ENCODE data around the gene PRKAR1B.

The PRKAR1B gene

DNA sequence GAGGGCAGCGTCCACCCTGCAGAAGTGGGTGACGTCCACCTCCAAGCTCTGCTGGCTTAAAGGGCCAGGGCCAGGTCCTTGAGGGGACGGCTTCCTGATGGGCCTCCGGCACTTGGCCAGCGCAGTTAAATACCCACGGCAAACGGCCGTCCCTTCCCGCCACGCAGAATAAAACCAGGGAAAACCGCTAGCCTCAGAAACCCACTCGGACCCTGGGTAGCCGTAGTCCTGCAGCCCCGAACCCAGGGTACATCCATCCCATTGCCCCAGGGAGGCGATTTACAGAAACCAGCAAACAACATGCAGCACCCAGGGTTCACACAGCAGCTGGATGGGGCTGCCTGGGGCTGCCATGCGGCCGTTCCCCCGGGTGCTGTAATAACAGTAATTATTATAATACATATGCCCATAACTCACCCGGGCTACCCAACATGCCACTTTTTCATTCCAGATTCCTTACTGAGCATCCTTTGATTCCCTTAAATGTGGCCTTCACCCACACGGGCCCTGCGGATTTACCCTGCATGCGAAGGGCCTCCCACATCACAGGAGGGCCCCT is 126.0 kb downstream of the PRKAR1B start:
- peak in 2 of 3 experiments; percentile 29 to 60 for DNase-seq

DNA sequence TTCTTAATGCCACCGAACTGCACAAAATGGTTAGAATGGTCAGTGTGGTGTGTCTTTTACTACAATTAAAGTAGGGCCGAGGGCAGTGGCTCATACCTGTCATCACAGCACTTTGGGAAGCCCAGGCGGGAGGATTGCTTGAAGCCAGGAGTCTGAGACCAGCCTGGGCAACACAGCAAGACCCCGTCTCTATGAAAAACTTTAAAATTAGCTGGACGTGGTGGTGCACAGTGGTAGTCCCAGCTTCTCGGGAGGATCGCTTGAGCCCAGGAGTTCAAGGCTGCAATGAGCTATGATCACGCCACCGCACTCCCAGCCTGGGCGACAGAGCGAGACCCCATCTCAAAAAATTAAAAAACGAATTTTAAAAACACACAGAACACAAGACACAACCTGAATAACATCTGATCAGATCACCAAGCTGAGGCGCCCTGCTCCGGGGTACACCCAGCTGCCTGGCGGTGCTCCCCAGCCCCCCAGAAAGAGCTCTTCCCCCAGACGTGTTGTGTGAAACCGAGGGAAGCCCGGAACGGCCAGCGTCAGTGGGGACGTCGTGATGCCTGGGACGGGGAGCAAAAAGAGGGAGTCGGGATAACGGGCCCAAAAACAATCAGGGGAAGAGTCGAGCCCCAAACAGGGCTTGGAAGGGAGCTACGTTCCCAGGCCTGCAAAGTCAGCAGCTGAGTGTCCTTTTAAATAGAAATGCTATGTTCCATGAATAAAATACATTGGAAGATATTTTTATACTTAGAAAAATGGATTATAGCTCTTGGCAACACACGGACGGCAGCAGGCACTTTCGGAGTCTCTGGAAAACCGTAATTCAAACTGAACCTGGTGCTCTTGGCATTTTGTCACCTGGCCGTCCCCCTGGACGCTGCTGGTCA is 126.7 kb downstream of the PRKAR1B start:
- no peak for DNase-seq

GRCh38 chr7:598899-599298 is 128.2 kb downstream of the PRKAR1B start:
- no peak for DNase-seq

DNA sequence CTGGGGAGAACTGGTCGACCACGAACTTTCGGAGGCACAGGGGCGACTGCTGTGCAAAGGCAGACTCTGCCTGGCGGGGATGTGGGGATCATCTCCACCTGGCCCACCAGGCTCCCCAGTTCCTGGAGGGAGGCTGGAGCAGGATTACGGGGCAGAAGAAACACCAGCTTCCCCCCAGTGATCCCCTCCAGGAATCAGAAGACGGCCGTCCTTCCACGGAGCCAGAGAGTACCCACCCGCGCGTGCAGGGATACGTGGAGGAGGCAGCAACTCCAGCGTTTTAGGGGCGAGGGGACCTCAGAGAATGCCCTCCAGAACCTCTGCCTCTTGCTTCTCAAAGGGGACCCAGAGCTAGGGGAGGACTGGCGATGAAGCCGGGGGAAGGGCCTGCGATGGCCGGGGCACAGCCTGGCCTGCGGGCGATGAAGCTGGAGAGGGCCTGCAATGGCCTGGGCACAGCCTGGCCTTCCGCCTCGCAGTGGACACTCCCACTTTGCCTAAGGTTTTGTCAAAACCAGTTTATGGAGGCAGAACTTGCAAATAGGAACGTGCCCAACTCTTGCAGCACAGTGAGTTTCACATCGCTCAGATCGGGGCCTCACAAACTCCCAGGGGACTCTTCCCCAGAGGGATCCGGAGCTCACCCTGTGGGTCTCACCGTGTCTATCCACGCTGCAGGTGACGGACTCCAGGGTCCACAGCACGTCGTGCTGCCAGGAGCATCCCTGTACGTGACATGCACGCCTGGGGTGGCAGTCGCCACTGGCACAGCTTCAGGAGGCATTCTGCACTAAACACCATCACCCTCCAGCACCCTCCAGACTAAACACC is 129.5 kb downstream of the PRKAR1B start:
- no peak for DNase-seq

- no peak for DNase-seq
Observed at GRCh38 chr7:596819-597182, 130.3 kb downstream of the PRKAR1B start.

- DNase-seq: no peak
Observed at GRCh38 chr7:596071-596818, 130.8 kb downstream of the PRKAR1B start.

- DNase-seq: no peak
Observed at GRCh38 chr7:595621-596010, 131.5 kb downstream of the PRKAR1B start.

DNA sequence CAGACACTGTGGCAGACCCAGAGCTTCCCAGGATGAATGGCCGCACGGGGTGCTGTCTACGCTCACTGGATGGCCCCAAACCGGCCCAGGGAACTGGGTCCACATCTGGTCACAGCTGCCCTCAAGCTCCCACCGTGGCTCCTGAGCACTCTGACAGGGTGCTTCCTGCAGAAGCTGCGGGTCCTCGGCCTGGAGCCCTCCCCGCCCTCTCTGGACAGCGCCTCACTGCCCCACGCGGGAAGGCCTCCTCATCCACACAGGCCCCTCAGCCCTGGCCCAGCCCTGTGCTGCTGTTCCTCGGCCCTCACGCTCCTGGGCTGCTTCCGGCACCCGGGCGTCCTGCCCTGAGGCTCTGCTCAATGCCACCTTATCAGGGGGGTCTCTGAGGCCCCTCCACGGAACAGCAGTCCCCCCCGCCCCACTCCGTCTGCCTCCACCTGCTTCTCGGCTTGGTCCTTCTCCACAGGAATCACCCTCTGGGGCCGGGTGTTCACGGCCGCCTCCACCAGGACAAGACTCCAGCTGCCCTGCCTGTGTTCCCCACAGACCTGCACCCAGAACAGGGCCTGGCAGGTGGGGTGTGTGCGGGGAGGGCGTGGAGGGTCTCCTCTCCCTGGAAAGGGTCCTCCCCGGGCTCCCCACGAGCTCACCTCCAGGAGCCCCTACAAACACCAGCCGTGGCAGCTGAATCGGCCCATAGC is 132.0 kb downstream of the PRKAR1B start:
- DNase-seq: no peak

- DNase-seq: no peak
Observed at GRCh38 chr7:594212-594913, 132.7 kb downstream of the PRKAR1B start.

- no peak for DNase-seq
Observed at GRCh38 chr7:593324-594115, 133.6 kb downstream of the PRKAR1B start.

GRCh38 chr7:591856-592628 is 135.0 kb downstream of the PRKAR1B start:
- DNase-seq: no peak

DNA sequence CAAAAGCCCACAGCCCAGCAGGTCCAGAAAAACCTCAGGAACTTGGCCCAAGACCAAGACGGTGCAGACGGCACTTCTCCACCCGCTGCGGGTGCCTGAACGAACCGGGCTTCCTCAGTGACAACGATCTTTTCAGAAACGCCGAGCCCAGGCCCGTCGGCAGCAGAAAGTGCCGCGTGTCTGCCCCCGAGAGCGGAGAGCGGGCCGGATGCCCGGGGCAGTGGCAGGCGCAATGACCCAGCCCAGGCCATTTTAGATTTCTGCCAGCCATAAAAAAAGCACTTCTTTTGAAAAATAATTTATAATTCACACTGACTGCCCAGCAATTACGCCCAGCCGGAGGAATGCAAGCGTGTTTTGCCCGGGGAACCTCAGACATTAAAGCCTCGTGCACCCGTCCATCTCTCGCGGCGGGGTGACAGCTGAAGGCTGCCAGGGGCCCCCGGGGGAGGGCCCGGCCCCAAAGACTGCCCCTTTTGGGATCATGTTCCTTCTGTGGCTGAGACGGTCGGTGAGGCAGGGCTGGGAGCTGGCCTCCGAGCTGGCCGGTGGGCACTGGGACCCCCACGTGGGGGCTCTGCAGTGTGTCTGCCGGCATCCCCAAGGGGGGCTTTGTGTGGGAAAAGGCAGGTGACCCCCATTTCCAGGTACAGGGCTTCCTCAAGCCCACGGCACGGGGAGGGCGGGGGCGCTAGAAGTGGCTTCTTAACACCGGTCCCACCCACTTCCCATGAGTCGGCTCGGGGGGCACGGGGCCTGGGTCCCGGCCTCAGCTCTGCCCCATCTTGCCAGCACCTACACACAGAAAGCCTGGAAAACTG is 136.1 kb downstream of the PRKAR1B start:
- no peak for DNase-seq

DNA sequence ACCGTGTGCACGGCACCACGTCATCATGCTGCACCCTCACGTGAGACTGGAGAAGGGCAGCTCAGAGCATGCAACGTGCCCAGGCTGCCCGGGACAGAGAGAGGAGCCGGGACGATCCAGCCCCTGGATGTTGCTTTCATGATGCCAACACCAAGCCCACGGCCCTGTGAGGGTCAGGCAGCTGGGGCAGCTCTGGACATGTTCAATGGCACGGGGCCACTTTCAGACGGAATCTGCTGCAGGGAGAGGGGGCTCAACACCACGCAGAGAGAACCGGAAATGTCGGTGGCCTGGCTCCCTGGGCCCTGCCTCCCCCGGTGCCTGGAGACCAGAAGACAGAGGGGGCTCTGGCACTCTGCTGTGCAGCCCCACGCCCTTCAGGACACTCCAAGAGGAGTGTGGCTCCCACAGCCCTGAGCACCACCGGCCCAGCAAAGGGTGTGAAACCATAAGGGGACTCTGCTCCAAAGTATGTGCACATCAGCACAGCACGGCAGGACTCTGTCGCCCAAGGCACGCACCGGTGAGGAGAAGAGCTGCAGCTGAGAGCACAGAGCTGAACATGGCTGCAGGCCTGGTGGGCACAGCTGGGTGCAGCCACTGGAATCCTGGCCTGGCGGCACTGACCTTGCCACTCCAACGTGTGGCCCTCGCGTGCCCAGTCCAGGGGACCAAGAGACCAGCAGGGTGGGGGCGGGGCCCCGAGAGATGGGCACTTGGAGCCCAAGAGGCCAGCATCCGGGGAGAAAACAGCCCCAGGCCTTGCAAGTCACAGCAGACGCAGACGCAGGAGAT is 137.1 kb downstream of the PRKAR1B start:
- DNase-seq: no peak

DNA sequence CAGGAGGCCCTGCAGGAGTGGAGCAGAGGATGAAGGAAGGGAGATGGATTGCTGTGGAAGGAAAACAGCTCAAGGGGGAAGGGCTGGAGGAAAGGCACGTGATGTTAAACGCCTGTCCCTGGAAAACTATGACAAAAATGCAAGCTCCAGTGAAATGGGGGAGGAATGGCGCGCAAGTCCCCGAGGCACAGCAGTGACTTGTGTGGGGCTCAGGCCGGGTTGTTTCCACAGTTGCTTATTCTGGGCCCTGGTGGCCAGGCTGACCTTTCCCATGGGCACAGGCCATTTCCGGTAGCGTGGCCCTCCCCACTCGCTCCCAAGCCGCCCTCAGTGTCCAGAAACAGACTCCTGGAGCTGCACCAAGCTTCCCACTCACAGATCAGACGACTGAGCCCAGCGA is 139.3 kb downstream of the PRKAR1B start:
- DNase-seq: no peak

DNA sequence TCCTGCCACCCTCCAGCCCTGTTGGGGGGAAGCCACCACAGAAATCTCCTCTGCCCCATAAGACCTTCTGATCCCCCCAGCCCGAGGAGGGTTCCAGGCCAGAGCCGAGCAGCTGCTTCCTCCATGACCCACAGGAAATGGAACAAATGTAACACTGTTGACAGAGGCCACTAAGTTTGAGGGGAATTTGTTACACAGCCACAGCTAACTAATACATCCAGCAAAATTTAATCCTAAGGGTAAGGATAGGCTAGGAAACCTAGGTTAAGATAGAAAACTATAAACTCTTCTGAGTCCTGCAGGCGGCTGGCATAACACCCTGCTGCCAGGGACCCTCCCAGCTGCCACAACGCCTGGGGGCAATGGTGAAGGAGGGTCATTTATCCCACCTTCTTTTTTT is 140.6 kb downstream of the PRKAR1B start:
- DNase-seq: no peak

DNA sequence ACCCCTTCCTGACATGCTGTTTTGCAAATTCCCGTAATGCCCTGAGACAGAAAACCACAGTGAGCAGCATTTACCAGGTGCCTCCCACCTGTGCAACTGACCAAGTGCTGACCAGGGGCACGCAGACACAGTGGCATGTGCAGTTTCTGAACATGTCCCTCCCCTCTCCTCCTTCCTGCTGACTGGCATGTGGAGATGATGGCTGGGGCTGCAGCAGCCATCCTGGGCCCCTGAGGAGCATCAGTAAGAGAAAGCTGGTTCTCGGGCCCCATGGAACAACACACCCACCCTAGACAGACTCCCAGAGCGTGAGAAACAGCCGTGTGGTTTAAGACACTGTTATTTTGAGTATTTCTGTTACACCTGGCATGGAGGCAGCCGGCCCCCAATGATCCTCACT is 141.2 kb downstream of the PRKAR1B start:
- no peak for DNase-seq

DNA sequence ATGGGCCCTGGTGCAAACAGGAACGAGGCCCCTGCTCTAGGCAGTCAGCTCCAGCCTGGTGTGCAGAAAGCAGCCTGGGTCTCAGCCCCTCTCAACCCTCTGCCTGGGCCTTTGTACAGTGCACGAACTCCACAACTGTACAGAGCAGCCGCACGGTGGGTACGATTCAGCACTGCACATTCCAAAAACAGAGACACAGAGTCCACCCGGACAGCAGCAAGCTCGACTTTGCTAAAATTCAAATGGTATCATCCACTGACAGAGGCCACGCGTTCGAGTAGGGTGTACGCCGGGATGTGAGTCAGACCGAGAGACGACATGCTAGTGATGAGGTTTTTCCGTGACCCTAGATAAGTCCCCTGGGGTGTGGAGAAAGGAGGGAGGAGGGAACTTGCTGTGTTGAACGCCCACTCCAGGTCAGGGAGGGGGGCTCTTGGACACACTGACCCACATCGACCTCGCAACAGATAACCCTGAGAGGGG is 141.8 kb downstream of the PRKAR1B start:
- DNase-seq: no peak

- DNase-seq: no peak
Observed at GRCh38 chr7:584820-585219, 142.3 kb downstream of the PRKAR1B start.

Data from NCI-H1417 (cell line).